A673 (cell line): ENCODE measurements around the gene MPV17L2. TPM values are rescaled to one million over a fixed set of nuclear protein-coding genes. Genes with fewer than 3 reads are reported as not detected.

Experiments used
- BruUV-seq: library from RNA; stranded (reverse); fragments of 400-500 nt; replicated peaks from 2 replicates; lab custom pipeline; 2021; lab: Mats Ljungman, UMichigan
- CTCF ChIA-PET: fragments of 300-600 bp; sonication (Branson Sonifier 250); formaldehyde crosslinking; loops from one replicate; lab custom pipeline; 2022; ENCODE audit warnings: antibody characterized with exemption; lab: Charles Lee
- POLR2A ChIA-PET: fragments of 300-600 bp; sonication (Branson Sonifier 250); formaldehyde crosslinking; loops from one replicate; lab custom pipeline; 2022; ENCODE audit warnings: antibody characterized with exemption; ENCODE audit not compliant: low non-redundant PET; lab: Charles Lee
- DNase-seq: peaks from one replicate; pipeline ENCODE4 v3.0.0-alpha.2; 2015; ENCODE audit warnings: low spot score
- H3K27ac ChIP-seq: fragments of 200-600 bp; sonication (generic); 2 replicates; pipeline ENCODE4 v1.5.1; 2016; ENCODE audit warnings: mixed run types, low read depth, mild to moderate bottlenecking, mixed read lengths, antibody characterized with exemption, low read length; ENCODE audit not compliant: poor library complexity, severe bottlenecking
- H3K27me3 ChIP-seq: fragments of 200-600 bp; sonication (generic); replicated peaks from 2 replicates; pipeline ENCODE4 v1.6.1; 2017; ENCODE audit warnings: mixed run types, low read depth, mild to moderate bottlenecking, mixed read lengths, antibody characterized with exemption, low read length; ENCODE audit not compliant: insufficient read depth, poor library complexity
- H3K36me3 ChIP-seq: fragments of 200-600 bp; sonication (generic); 2 replicates; pipeline ENCODE4 v1.6.1; 2016; ENCODE audit warnings: mixed run types, mild to moderate bottlenecking, mixed read lengths, antibody characterized with exemption, low read length; ENCODE audit not compliant: insufficient read depth, poor library complexity, severe bottlenecking
- H3K4me1 ChIP-seq: fragments of 200-600 bp; sonication (generic); 2 replicates; pipeline ENCODE4 v1.6.1; 2017; ENCODE audit warnings: mixed run types, mild to moderate bottlenecking, mixed read lengths, antibody characterized with exemption, low read length; ENCODE audit not compliant: insufficient read depth, poor library complexity, severe bottlenecking
- H3K4me3 ChIP-seq: fragments of 200-600 bp; sonication (generic); 2 replicates; pipeline ENCODE4 v1.5.1; 2016; ENCODE audit warnings: low read depth, mixed run types, mild to moderate bottlenecking, mixed read lengths, low read length; ENCODE audit not compliant: poor library complexity, severe bottlenecking
- H3K9me3 ChIP-seq: fragments of 200-600 bp; sonication (generic); 2 replicates; pipeline ENCODE4 v1.6.1; 2016; ENCODE audit warnings: mixed run types, low read depth, mild to moderate bottlenecking, mixed read lengths, antibody characterized with exemption, low read length; ENCODE audit not compliant: poor library complexity, severe bottlenecking
- CTCF ChIP-seq: fragments of 300-800, 200-600 bp; sonication (generic); conservative IDR thresholded peaks from 2 replicates; pipeline ENCODE4 v1.5.1; 2017; ENCODE audit warnings: low read depth, mild to moderate bottlenecking, antibody characterized with exemption, low read length, moderate library complexity, mixed read lengths
- EZH2 ChIP-seq: fragments of 200-600 bp; sonication (generic); IDR thresholded peaks from 2 replicates; pipeline ENCODE4 v1.6.1; 2017; ENCODE audit warnings: borderline replicate concordance, low read depth, mild to moderate bottlenecking, mixed read lengths, antibody characterized with exemption, low read length; ENCODE audit not compliant: poor library complexity, severe bottlenecking
- intact Hi-C: fragments of 100-400 bp; cut with micrococcal nuclease; formaldehyde crosslinking; loops from one replicate; pipeline ENCODE4 v1.10.0; 2022; ENCODE audit not compliant: unreplicated experiment
- total RNA-seq: library from RNA; stranded (reverse); gene quantifications from 2 replicates; pipeline ENCODE4 v1.2.3, GENCODE V29; 2021

The MPV17L2 gene
- total RNA-seq, 1 experiment from 2014 or later = 20.2 TPM

- POLR2A ChIA-PET = no interaction called here
- H3K9me3 ChIP-seq = no peaks in the 10 kb centered on the region
- intact Hi-C loops = no loop called here
- CTCF ChIA-PET = interaction anchor here (0.6 to 0.7 kb wide), 3 partner anchors 25 to 302 kb away, joined by 3 to 8 read pairs (median 3); no protein-coding TSS in a partner anchor
- DNase-seq = no peak
- no peaks in the 10 kb centered on the region for H3K36me3 ChIP-seq
- H3K27ac ChIP-seq = no peak overlapping the region
- no peaks in the 10 kb centered on the region for H3K27me3 ChIP-seq
- H3K4me1 ChIP-seq = no peaks in the 10 kb centered on the region
- no peak overlapping the region for H3K4me3 ChIP-seq
- TF ChIP-seq CTCF (no peak), EZH2 (no peak)
- BruUV-seq = no TSS peak
Measured at GRCh38 chr19:18245297-18245696, 52.3 kb downstream of the MPV17L2 start.

Other genes starting within 250 kb of the MPV17L2 start
- 63.5 and 81.2 TPM in 2 replicates for gene KCNN1, start 226.1 kb upstream of the MPV17L2 start, total RNA-seq
- 11.7 and 13.3 TPM in 2 replicates for gene ARRDC2, start 185.0 kb upstream of the MPV17L2 start, total RNA-seq
- gene IL12RB1, start 106.3 kb upstream of the MPV17L2 start, total RNA-seq = not detected in 2 replicates
- gene MAST3, start 95.4 kb upstream of the MPV17L2 start, total RNA-seq = 5.1 and 7.9 TPM in 2 replicates
- gene PIK3R2, start 40.1 kb upstream of the MPV17L2 start, total RNA-seq = 38.1 and 41.9 TPM in 2 replicates
- not detected in 2 replicates for gene IFI30, start 19.4 kb upstream of the MPV17L2 start, total RNA-seq
- gene RAB3A, start 10.8 kb downstream of the MPV17L2 start, total RNA-seq = 2.9 and 4.2 TPM in 2 replicates
- not detected in 2 replicates for gene PDE4C, start 33.2 kb downstream of the MPV17L2 start, total RNA-seq
- gene IQCN, start 81.2 kb downstream of the MPV17L2 start, total RNA-seq = 10.2 and 12.0 TPM in 2 replicates
- gene JUND, start 88.4 kb downstream of the MPV17L2 start, total RNA-seq = 128 and 136 TPM in 2 replicates
- 252 and 262 TPM in 2 replicates for gene LSM4, start 129.9 kb downstream of the MPV17L2 start, total RNA-seq
- 15.8 and 23.0 TPM in 2 replicates for gene PGPEP1, start 147.4 kb downstream of the MPV17L2 start, total RNA-seq
- gene GDF15, start 192.9 kb downstream of the MPV17L2 start, total RNA-seq = 4.0 and 4.7 TPM in 2 replicates
- not detected in 2 replicates for gene LRRC25, start 204.4 kb downstream of the MPV17L2 start, total RNA-seq
- 242 and 248 TPM in 2 replicates for gene SSBP4, start 226.2 kb downstream of the MPV17L2 start, total RNA-seq
- 153 and 223 TPM in 2 replicates for gene ISYNA1, start 244.9 kb downstream of the MPV17L2 start, total RNA-seq